DND-41 (cell line): Measurements from ENCODE around the gene SHQ1.

Experiments
- ATAC-seq: fragments of 200-7000 bp; cut with Tn5 transposase; 3 replicates; pipeline ENCODE4 v1.9.1; 2021; ENCODE audit warnings: low read depth; ENCODE audit not compliant: insufficient read depth
- DNase-seq: peaks from one replicate; pipeline ENCODE4 v3.0.0-alpha.2; 2020
- H2AFZ ChIP-seq: 2 replicates; pipeline ENCODE4 v1.6.0; 2012; ENCODE audit warnings: low read depth, low read length
- H3K27ac ChIP-seq: 2 replicates; pipeline ENCODE4 v1.5.1; 2012; ENCODE audit warnings: low read length, inconsistent platforms
- H3K27me3 ChIP-seq: fragments of 200-600 bp; sonication (generic); 2 replicates; pipeline ENCODE4 v1.6.0; 2012; ENCODE audit warnings: low read length, mild to moderate bottlenecking, inconsistent platforms; ENCODE audit not compliant: insufficient read depth, poor library complexity
- H3K36me3 ChIP-seq: 2 replicates; pipeline ENCODE4 v1.5.1; 2012; ENCODE audit warnings: low read length, inconsistent platforms; ENCODE audit not compliant: insufficient read depth
- H3K4me1 ChIP-seq: 2 replicates; pipeline ENCODE4 v1.5.1; 2012; ENCODE audit warnings: mild to moderate bottlenecking, low read length; ENCODE audit not compliant: insufficient read depth
- H3K4me2 ChIP-seq: 2 replicates; pipeline ENCODE4 v1.6.0; 2012; ENCODE audit warnings: mild to moderate bottlenecking, moderate library complexity, low read length, inconsistent platforms; ENCODE audit not compliant: insufficient read depth
- H3K4me3 ChIP-seq, 2 experiments: fragments of 200-600 bp in 1 of 2; shearing (Covaris generic) in 1 of 2; 2 replicates each; pipeline ENCODE4 v1.5.1; 2012 to 2016; ENCODE audit warnings: inconsistent platforms in 2 of 2, low read length in 2 of 2, mild to moderate bottlenecking in 2 of 2, low read depth in 1 of 2, moderate library complexity in 1 of 2
- H3K79me2 ChIP-seq: 2 replicates; pipeline ENCODE4 v1.6.0; 2012; ENCODE audit warnings: low read length, inconsistent platforms; ENCODE audit not compliant: insufficient read depth
- H3K9ac ChIP-seq: 2 replicates; pipeline ENCODE4 v1.6.0; 2012; ENCODE audit warnings: low read depth, mild to moderate bottlenecking, inconsistent platforms, low read length, moderate library complexity
- H3K9me3 ChIP-seq: 2 replicates; pipeline ENCODE4 v1.5.1; 2012; ENCODE audit warnings: low read length, moderate library complexity, mild to moderate bottlenecking, inconsistent platforms; ENCODE audit not compliant: insufficient read depth, severe bottlenecking
- H4K20me1 ChIP-seq: 2 replicates; pipeline ENCODE4 v1.6.0; 2012; ENCODE audit warnings: low read length; ENCODE audit not compliant: insufficient read depth
- EZH2 ChIP-seq: IDR thresholded peaks from 3 replicates; pipeline ENCODE4 v1.6.1; 2012; ENCODE audit warnings: borderline replicate concordance, low read depth, mild to moderate bottlenecking, moderate library complexity, low read length, inconsistent platforms; ENCODE audit not compliant: severe bottlenecking
- TF ChIP-seq, protein P1 (sequence below): IDR thresholded peaks from 2 replicates; pipeline ENCODE4 v1.5.1; 2012; ENCODE audit warnings: borderline replicate concordance, low read length, moderate library complexity, mild to moderate bottlenecking; ENCODE audit not compliant: poor library complexity, severe bottlenecking; ENCODE audit errors: extremely low read depth

Gene SHQ1

DNA sequence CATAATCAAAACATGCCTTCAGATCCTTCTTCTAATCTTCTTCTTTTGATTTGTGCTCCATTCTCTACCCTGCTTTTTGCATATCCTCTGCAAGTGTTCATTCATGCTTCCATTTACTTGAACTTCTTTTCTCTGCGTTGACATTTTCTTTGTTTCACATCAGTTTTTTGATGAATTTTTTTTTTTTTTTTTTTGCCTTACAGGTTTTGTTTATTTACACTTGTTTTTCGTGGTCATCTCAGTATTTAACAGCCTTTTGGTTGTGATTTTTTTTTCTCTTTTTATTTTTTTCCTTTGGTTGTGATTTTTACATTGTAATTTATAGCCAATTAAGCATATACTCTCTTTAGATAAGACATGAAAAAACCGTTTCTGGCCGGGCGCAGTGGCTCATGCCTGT lies 11.8 kb upstream of the SHQ1 start:
- ATAC-seq (no peak), DNase-seq (no peak)
- H3K27ac ChIP-seq: no peak overlapping the region
- H2AFZ ChIP-seq: peak overlapping the region; percentile 26
- no peaks in the 10 kb centered on the region for H3K27me3 ChIP-seq
- H3K79me2 ChIP-seq: no peaks in the 10 kb centered on the region
- TF ChIP-seq, protein P1, sequence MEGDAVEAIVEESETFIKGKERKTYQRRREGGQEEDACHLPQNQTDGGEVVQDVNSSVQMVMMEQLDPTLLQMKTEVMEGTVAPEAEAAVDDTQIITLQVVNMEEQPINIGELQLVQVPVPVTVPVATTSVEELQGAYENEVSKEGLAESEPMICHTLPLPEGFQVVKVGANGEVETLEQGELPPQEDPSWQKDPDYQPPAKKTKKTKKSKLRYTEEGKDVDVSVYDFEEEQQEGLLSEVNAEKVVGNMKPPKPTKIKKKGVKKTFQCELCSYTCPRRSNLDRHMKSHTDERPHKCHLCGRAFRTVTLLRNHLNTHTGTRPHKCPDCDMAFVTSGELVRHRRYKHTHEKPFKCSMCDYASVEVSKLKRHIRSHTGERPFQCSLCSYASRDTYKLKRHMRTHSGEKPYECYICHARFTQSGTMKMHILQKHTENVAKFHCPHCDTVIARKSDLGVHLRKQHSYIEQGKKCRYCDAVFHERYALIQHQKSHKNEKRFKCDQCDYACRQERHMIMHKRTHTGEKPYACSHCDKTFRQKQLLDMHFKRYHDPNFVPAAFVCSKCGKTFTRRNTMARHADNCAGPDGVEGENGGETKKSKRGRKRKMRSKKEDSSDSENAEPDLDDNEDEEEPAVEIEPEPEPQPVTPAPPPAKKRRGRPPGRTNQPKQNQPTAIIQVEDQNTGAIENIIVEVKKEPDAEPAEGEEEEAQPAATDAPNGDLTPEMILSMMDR: no peak
- TF ChIP-seq EZH2: no peak
- no peak overlapping the region for H3K4me2 ChIP-seq
- H3K36me3 ChIP-seq: no peaks in the 10 kb centered on the region
- H3K9me3 ChIP-seq: no peaks in the 10 kb centered on the region
- H3K4me3 ChIP-seq: no peak overlapping the region
- H3K9ac ChIP-seq: no peak overlapping the region
- peaks cover 22% of the 10 kb centered on the region for H3K4me1 ChIP-seq
- H4K20me1 ChIP-seq: no peaks in the 10 kb centered on the region

DNA sequence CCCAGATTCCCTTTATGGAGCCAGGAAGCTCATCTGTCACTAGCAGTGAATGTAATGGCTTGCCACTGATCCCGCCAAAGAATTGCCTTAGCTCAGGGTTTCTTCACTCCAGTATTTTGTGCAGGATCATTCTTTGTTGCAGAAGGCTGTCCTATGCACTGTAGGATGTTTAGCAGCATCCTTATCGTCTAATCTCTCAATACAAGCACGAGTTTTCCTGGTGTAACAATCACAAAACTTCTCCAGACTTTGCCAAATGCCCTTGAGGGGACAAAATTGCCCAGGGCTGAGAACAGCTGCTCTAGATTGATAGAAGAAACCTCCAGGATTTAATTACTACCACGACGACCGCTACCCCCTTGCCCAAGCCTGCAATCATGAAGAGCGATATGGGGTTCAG lies 6.8 kb upstream of the SHQ1 start:
- ATAC-seq: no peak
- H3K9me3 ChIP-seq: no peaks in the 10 kb centered on the region
- no peak for DNase-seq
- H3K9ac ChIP-seq: no peak overlapping the region
- H3K27me3 ChIP-seq: no peaks in the 10 kb centered on the region
- H3K27ac ChIP-seq: no peak overlapping the region
- no peak overlapping the region for H2AFZ ChIP-seq
- TF ChIP-seq EZH2: no peak
- TF ChIP-seq, protein P1: no peak
- 0 out of 2 replicates have a peak, but pooled peaks cover 2% of the 10 kb centered on the region for H3K79me2 ChIP-seq
- H3K36me3 ChIP-seq: no peaks in the 10 kb centered on the region
- no peak overlapping the region for H3K4me3 ChIP-seq
- no peak overlapping the region for H3K4me2 ChIP-seq
- peaks cover 23% of the 10 kb centered on the region for H3K4me1 ChIP-seq
- no peaks in the 10 kb centered on the region for H4K20me1 ChIP-seq

DNA sequence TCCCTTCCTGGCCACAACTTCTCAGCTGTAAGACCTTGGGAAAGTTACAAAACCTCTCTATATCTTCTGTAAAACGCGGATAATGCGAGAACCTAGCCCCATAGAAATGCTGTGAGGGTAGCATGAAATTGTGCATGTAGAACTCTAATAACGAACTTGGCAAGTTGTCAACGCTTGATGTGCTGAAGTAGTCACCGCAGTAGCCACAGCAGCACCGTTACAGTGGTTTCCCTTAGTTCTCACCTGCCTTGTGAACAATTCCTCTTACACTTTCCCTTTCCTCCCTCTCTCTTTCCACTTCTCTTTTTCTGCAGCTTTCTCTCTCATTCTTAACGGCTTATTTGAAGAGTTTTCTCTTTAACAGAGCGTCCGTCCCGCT lies 447 bp upstream of the SHQ1 start:
- H3K4me3 ChIP-seq: peak overlapping the region; percentile 64 to 75; a peak in 3 of 4 replicates
- H4K20me1 ChIP-seq: peaks cover 14% of the 10 kb centered on the region; the same call in 1 of the 2 replicates
- H3K9ac ChIP-seq: peak overlapping the region; percentile 61
- peak overlapping the region; percentile 92 for H3K27ac ChIP-seq
- DNase-seq (peak; percentile 86), ATAC-seq (peak; percentile 76)
- TF ChIP-seq EZH2: no peak
- peaks cover 5% of the 10 kb centered on the region for H3K36me3 ChIP-seq
- no peaks in the 10 kb centered on the region for H3K27me3 ChIP-seq
- peak overlapping the region; percentile 81 for H3K4me2 ChIP-seq
- H3K4me1 ChIP-seq: peaks cover 72% of the 10 kb centered on the region
- H3K79me2 ChIP-seq: peaks cover 48% of the 10 kb centered on the region
- no peaks in the 10 kb centered on the region for H3K9me3 ChIP-seq
- peak overlapping the region; percentile 77 for H2AFZ ChIP-seq

DNA sequence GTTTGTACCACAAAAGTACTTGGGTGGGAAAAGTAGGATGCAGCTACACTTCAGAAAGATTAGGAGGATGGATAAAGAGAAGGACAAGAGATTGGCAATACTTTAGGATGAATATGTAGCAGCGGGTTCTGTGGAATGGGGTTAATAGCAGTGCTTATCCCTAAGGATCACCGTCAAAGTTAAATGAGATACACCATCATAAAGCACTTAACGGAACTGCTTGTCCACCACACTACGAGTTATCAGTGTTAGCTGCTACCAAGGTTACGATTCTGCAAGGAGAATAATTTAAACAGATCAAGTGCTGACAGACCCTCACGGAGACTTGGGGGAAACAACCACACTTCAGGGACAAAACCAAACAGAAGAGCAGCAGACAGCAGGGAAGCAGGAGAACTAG lies 963 bp downstream of the SHQ1 start:
- Histone ChIP-seq H3K9ac (peak overlapping the region; percentile 61), H3K27ac (peak overlapping the region; percentile 92), H3K36me3 (peaks cover 15% of the 10 kb centered on the region), H2AFZ (peak overlapping the region; percentile 77), H4K20me1 (peaks cover 14% of the 10 kb centered on the region; the same call in 1 of the 2 replicates), H3K27me3 (no peaks in the 10 kb centered on the region), H3K79me2 (peaks cover 61% of the 10 kb centered on the region), H3K4me1 (peaks cover 71% of the 10 kb centered on the region), H3K4me2 (peak overlapping the region; percentile 81), H3K4me3 (peak overlapping the region; percentile 64 to 75; a peak in 3 of 4 replicates), H3K9me3 (no peaks in the 10 kb centered on the region)
- DNase-seq: no peak
- no peak for ATAC-seq
- TF ChIP-seq, protein P1: no peak
- TF ChIP-seq EZH2: no peak
